WTC11 (cell line): ENCODE results near the gene ACSF3. TPM values are rescaled to one million over a fixed set of nuclear protein-coding genes. Genes with fewer than 3 reads are reported as not detected.

Experiments used
- ATAC-seq: fragments of 200-7000 bp; cut with Tn5 transposase; 2 replicates; pipeline ENCODE4 v1.10.0; 2021; ENCODE audit warnings: mild to moderate bottlenecking, moderate library complexity
- CTCF ChIA-PET: fragments of 300-600 bp; sonication (Branson Sonifier 250); formaldehyde crosslinking; loops from one replicate; lab custom pipeline; 2021; ENCODE audit warnings: antibody characterized with exemption; lab: Charles Lee
- POLR2A ChIA-PET: fragments of 350-600 bp; sonication (Branson Sonifier 250); formaldehyde crosslinking; loops from one replicate; lab custom pipeline; 2021; ENCODE audit warnings: antibody characterized with exemption; lab: Charles Lee
- DNase-seq: peaks from one replicate; pipeline ENCODE4 v3.0.0; 2021; ENCODE audit warnings: low spot score
- H3K27ac Mint-ChIP-seq: 2 replicates; pipeline ENCODE4 v1.8.0; 2021; ENCODE audit warnings: mixed read lengths
- H3K27me3 Mint-ChIP-seq: 2 replicates; pipeline ENCODE4 v1.8.0; 2021; ENCODE audit warnings: low read depth, mild to moderate bottlenecking, moderate library complexity, mixed read lengths
- H3K36me3 Mint-ChIP-seq: 2 replicates; pipeline ENCODE4 v1.8.0; 2021; ENCODE audit warnings: mixed read lengths
- H3K4me1 Mint-ChIP-seq: 2 replicates; pipeline ENCODE4 v1.8.0; 2022; ENCODE audit warnings: mixed read lengths
- H3K4me3 Mint-ChIP-seq: 2 replicates; pipeline ENCODE4 v1.8.0; 2021; ENCODE audit warnings: mild to moderate bottlenecking, moderate library complexity, mixed read lengths
- H3K9me3 Mint-ChIP-seq: 2 replicates; pipeline ENCODE4 v1.8.0; 2021; ENCODE audit warnings: mixed read lengths
- ATF2 ChIP-seq: sonication (generic); formaldehyde crosslinking; IDR thresholded peaks from 2 replicates; pipeline ENCODE4 v1.8.1; 2022; ENCODE audit warnings: low read depth, missing genetic modification reagents, borderline replicate concordance
- ATF3 ChIP-seq: sonication (generic); formaldehyde crosslinking; conservative IDR thresholded peaks from 2 replicates; pipeline ENCODE4 v1.8.1; 2022; ENCODE audit warnings: mild to moderate bottlenecking, missing genetic modification reagents
- ATF6 ChIP-seq: sonication (generic); formaldehyde crosslinking; IDR thresholded peaks from 2 replicates; pipeline ENCODE4 v1.8.1; 2023; ENCODE audit warnings: mild to moderate bottlenecking, missing genetic modification reagents
- CTCF ChIP-seq: fragments of 200-600 bp; IDR thresholded peaks from 2 replicates; pipeline ENCODE4 v1.8.0; 2022; ENCODE audit warnings: antibody characterized with exemption
- IRF1 ChIP-seq: sonication (generic); formaldehyde crosslinking; IDR thresholded peaks from 2 replicates; pipeline ENCODE4 v1.8.0; 2023; ENCODE audit warnings: missing genetic modification reagents
- KAT7 ChIP-seq: sonication (generic); formaldehyde crosslinking; IDR thresholded peaks from 2 replicates; pipeline ENCODE4 v1.8.1; 2023; ENCODE audit warnings: missing genetic modification reagents, mild to moderate bottlenecking, borderline replicate concordance
- NFE2L1 ChIP-seq: sonication (generic); formaldehyde crosslinking; IDR thresholded peaks from 2 replicates; pipeline ENCODE4 v1.8.1; 2023; ENCODE audit warnings: missing genetic modification reagents
- NFYB ChIP-seq: sonication (generic); formaldehyde crosslinking; conservative IDR thresholded peaks from 2 replicates; pipeline ENCODE4 v1.8.0; 2022; ENCODE audit warnings: low read depth, missing genetic modification reagents
- PRDM15 ChIP-seq: sonication (generic); formaldehyde crosslinking; IDR thresholded peaks from 2 replicates; pipeline ENCODE4 v1.8.0; 2022; ENCODE audit warnings: missing genetic modification reagents
- TEAD4 ChIP-seq: sonication (generic); formaldehyde crosslinking; IDR thresholded peaks from 2 replicates; pipeline ENCODE4 v1.8.0; 2022; ENCODE audit warnings: mild to moderate bottlenecking, missing genetic modification reagents
- TP53 ChIP-seq: sonication (generic); formaldehyde crosslinking; IDR thresholded peaks from 2 replicates; pipeline ENCODE4 v1.8.1; 2023; ENCODE audit warnings: mild to moderate bottlenecking, missing genetic modification reagents
- ZNF281 ChIP-seq: sonication (generic); formaldehyde crosslinking; IDR thresholded peaks from 2 replicates; pipeline ENCODE4 v1.8.0; 2023; ENCODE audit warnings: mild to moderate bottlenecking, missing genetic modification reagents
- ZNF317 ChIP-seq: sonication (generic); formaldehyde crosslinking; IDR thresholded peaks from 2 replicates; pipeline ENCODE4 v1.8.1; 2023; ENCODE audit warnings: low read depth, mild to moderate bottlenecking, moderate library complexity, missing genetic modification reagents, borderline replicate concordance
- ZNF423 ChIP-seq: fragments of 250-450 bp; sonication (Bioruptor Pico); IDR thresholded peaks from 2 replicates; pipeline ENCODE4 v2.1.2; 2022; ENCODE audit warnings: mild to moderate bottlenecking, moderate library complexity
- total RNA-seq: library from RNA; stranded (reverse); gene quantifications from 3 replicates; pipeline ENCODE4 v1.2.3, GENCODE V29; 2021

ACSF3 gene
- total RNA-seq, 1 experiment from 2014 or later = 22.9 TPM

GRCh38 chr16:89134269-89134668 lies 40.6 kb downstream of the ACSF3 start:
- no peak for ATAC-seq
- CTCF ChIA-PET = no interaction called here
- TF ChIP-seq TP53 (CRISPR knock-in tag) = no peak
- TF ChIP-seq NFE2L1 (CRISPR knock-in tag) = no peak
- no peak for TF ChIP-seq ATF6 (CRISPR knock-in tag)
- no peak for TF ChIP-seq TEAD4 (CRISPR knock-in tag)
- no peak for TF ChIP-seq ATF3

GRCh38 chr16:89135166-89135565 lies 41.5 kb downstream of the ACSF3 start:
- no peak for TF ChIP-seq PRDM15
- ATAC-seq = no peak
- DNase-seq = peak; percentile 2

More at GRCh38 chr16:89134269-89134668, 40.6 kb downstream of the ACSF3 start:
- Mint-ChIP-seq H3K27me3 (no peaks in the 10 kb centered on the region), H3K36me3 (peaks cover 34% of the 10 kb centered on the region), H3K27ac (0 out of 2 replicates have a peak overlapping the region, but pooled peaks have one; percentile 9), H3K4me1 (peaks cover 3% of the 10 kb centered on the region), H3K4me3 (no peak overlapping the region), H3K9me3 (peaks cover 14% of the 10 kb centered on the region)
- DNase-seq = no peak
- POLR2A ChIA-PET = no interaction called here

GRCh38 chr16:89135971-89136765 lies 42.5 kb downstream of the ACSF3 start:
- H3K9me3 Mint-ChIP-seq = no peaks in the 10 kb centered on the region
- TF ChIP-seq ZNF281 (CRISPR knock-in tag) (no peak), KAT7 (CRISPR knock-in tag) (no peak), ZNF317 (CRISPR knock-in tag) (no peak), ATF2 (CRISPR knock-in tag) (no peak), IRF1 (no peak), CTCF (no peak), NFYB (CRISPR knock-in tag) (no peak), ZNF423 (CRISPR knock-in tag) (no peak)
- TF ChIP-seq, all 79 proteins: peak for 0
- no peak for DNase-seq
- ChIA-PET POLR2A (no interaction called here), CTCF (interaction anchor here (1.2 kb wide), 1 partner anchor 31 kb away, joined by 4 read pairs; no protein-coding TSS in a partner anchor)
- peaks cover 3% of the 10 kb centered on the region for H3K4me1 Mint-ChIP-seq
- H3K36me3 Mint-ChIP-seq = peaks cover 19% of the 10 kb centered on the region
- peak overlapping the region; percentile 68 for H3K27ac Mint-ChIP-seq
- ATAC-seq = no peak
- H3K27me3 Mint-ChIP-seq = no peaks in the 10 kb centered on the region
- no peak overlapping the region for H3K4me3 Mint-ChIP-seq

More at GRCh38 chr16:89135166-89135565, 41.5 kb downstream of the ACSF3 start:
- Mint-ChIP-seq H3K4me3 (no peak overlapping the region), H3K9me3 (peaks cover 5% of the 10 kb centered on the region; the same call in 1 of the 2 replicates), H3K27me3 (no peaks in the 10 kb centered on the region), H3K36me3 (peaks cover 25% of the 10 kb centered on the region), H3K4me1 (peaks cover 3% of the 10 kb centered on the region), H3K27ac (no peak overlapping the region)
- CTCF ChIA-PET = interaction anchor here (1.2 kb wide), 1 partner anchor 32 kb away, joined by 4 read pairs; no protein-coding TSS in a partner anchor
- POLR2A ChIA-PET = no interaction called here
